HepG2 (cell line): Measurements from ENCODE around the gene OVCA2. TPM values are rescaled to one million over a fixed set of nuclear protein-coding genes. Genes with fewer than 3 reads are reported as not detected.

ENCODE experiments used
- ATAC-seq: fragments of 200-7000 bp; cut with Tn5 transposase; 3 replicates; pipeline ENCODE4 v1.9.1; 2020; ENCODE audit warnings: mild to moderate bottlenecking, moderate library complexity
- BruUV-seq: library from RNA; stranded (reverse); fragments of 400-500 nt; replicated peaks from 2 replicates; lab custom pipeline; 2021; lab: Mats Ljungman, UMichigan
- CTCF ChIA-PET: fragments of 300-600 bp; formaldehyde crosslinking; extraction: SDS; loops from one replicate; lab custom pipeline; 2021; ENCODE audit warnings: low total read pairs, inconsistent platforms, low intra/inter-chr PET ratio; lab: Yijun Ruan, JAX
- POLR2A ChIA-PET: fragments of 350-600 bp; sonication (Branson Sonifier 250); formaldehyde crosslinking; loops from one replicate; lab custom pipeline; 2020; ENCODE audit warnings: antibody characterized with exemption, inconsistent platforms; lab: Yijun Ruan, JAX
- DNase-seq: peaks from one replicate; pipeline ENCODE4 v3.0.0-alpha.2; 2015; ENCODE audit warnings: low spot score
- FAIRE-seq: peaks from 3 replicates; lab custom pipeline; 2011; peaks lifted over from hg19 to GRCh38; lab: Jason Lieb, UNC
- H2AFZ ChIP-seq: one replicate; pipeline ENCODE4 v1.6.1; 2011; ENCODE audit warnings: low read length, inconsistent platforms
- H3K27ac ChIP-seq: fragments of 300-600 bp; 3 replicates; pipeline ENCODE4 v1.8.0; 2011; ENCODE audit warnings: mixed run types, mild to moderate bottlenecking, mixed read lengths, low read length, inconsistent platforms; ENCODE audit not compliant: insufficient read depth; ENCODE audit errors: extremely low read length
- H3K27me3 ChIP-seq, 2 experiments: fragments of 200-600 bp in 1 of 2; 2 replicates in 1 of 2; 3 replicates in 1 of 2; pipeline versions ENCODE4 v1.6.0 to v1.8.0; 2011; ENCODE audit warnings: low read length in 2 of 2, mild to moderate bottlenecking in 2 of 2, moderate library complexity in 2 of 2, inconsistent platforms in 1 of 2; ENCODE audit not compliant: insufficient read depth in 2 of 2, control insufficient read depth in 1 of 2
- H3K36me3 ChIP-seq, 2 experiments: fragments of 200-600 bp in 1 of 2; replicated peaks in 1 of 2; 2 replicates in 1 of 2; 3 replicates in 1 of 2; pipeline versions ENCODE4 v1.5.1 to v1.8.0; 2011; ENCODE audit warnings: low read length in 2 of 2, inconsistent platforms in 1 of 2; ENCODE audit not compliant: insufficient read depth in 2 of 2, control insufficient read depth in 1 of 2
- H3K4me1 ChIP-seq: 2 replicates; pipeline ENCODE4 v1.5.1; 2012; ENCODE audit warnings: low read length, inconsistent platforms; ENCODE audit not compliant: insufficient read depth
- H3K4me2 ChIP-seq: 2 replicates; pipeline ENCODE4 v1.6.0; 2011; ENCODE audit warnings: low read depth, low read length, inconsistent platforms
- H3K4me3 ChIP-seq, 3 experiments: fragments of 200-600 bp in 1 of 3; sonication (generic), shearing (Covaris generic) in 1 of 3; replicated peaks in 1 of 3; 2 replicates each; pipeline ENCODE4 v1.5.1; 2011 to 2016; ENCODE audit warnings: low read length in 3 of 3, inconsistent platforms in 2 of 3, low read depth in 2 of 3, mild to moderate bottlenecking in 2 of 3, control low read depth in 1 of 3, mixed read lengths in 1 of 3; ENCODE audit not compliant: insufficient read depth in 1 of 3
- H3K79me2 ChIP-seq: one replicate; pipeline ENCODE4 v1.6.1; 2011; ENCODE audit warnings: low read length, inconsistent platforms; ENCODE audit not compliant: insufficient read depth
- H3K9ac ChIP-seq: 2 replicates; pipeline ENCODE4 v1.6.0; 2011; ENCODE audit warnings: mild to moderate bottlenecking, low read depth, low read length, inconsistent platforms; ENCODE audit not compliant: insufficient read depth
- H3K9me3 ChIP-seq: 2 replicates; pipeline ENCODE4 v1.5.1; 2012; ENCODE audit warnings: mild to moderate bottlenecking, low read length
- H4K20me1 ChIP-seq: 2 replicates; pipeline ENCODE4 v1.6.0; 2011; ENCODE audit warnings: inconsistent platforms, mild to moderate bottlenecking, low read length, moderate library complexity; ENCODE audit not compliant: insufficient read depth
- GMEB1 ChIP-seq: sonication (generic); formaldehyde crosslinking; IDR thresholded peaks from 2 replicates; pipeline ENCODE4 v1.5.1; 2020; ENCODE audit warnings: missing genetic modification reagents, mild to moderate bottlenecking, borderline replicate concordance
- HMGA1 ChIP-seq: sonication (generic); formaldehyde crosslinking; conservative IDR thresholded peaks from 2 replicates; pipeline ENCODE4 v1.4.0; 2020; ENCODE audit warnings: missing genetic modification reagents
- HNF4G ChIP-seq, 2 experiments: sonication (generic) in 1 of 2; formaldehyde crosslinking in 1 of 2; IDR thresholded peaks; 2 replicates each; pipeline versions ENCODE4 v1.4.0 to v1.6.1; 2011 to 2020; ENCODE audit warnings: borderline replicate concordance in 2 of 2, low read depth in 2 of 2, mild to moderate bottlenecking in 2 of 2, low read length in 1 of 2, missing genetic modification reagents in 1 of 2, moderate library complexity in 1 of 2
- NFIB ChIP-seq: sonication (generic); formaldehyde crosslinking; IDR thresholded peaks from 2 replicates; pipeline ENCODE4 v1.9.0; 2021; ENCODE audit warnings: missing genetic modification reagents, mild to moderate bottlenecking, borderline replicate concordance
- TBX2 ChIP-seq: sonication (generic); formaldehyde crosslinking; IDR thresholded peaks from 2 replicates; pipeline ENCODE4 v1.5.0; 2020; ENCODE audit warnings: missing genetic modification reagents, mild to moderate bottlenecking, borderline replicate concordance
- XBP1 ChIP-seq: sonication (generic); formaldehyde crosslinking; IDR thresholded peaks from 2 replicates; pipeline ENCODE4 v1.5.0; 2020; ENCODE audit warnings: missing genetic modification reagents
- ZBTB7B ChIP-seq: sonication (generic); formaldehyde crosslinking; IDR thresholded peaks from 2 replicates; pipeline ENCODE4 v1.4.0; 2020; ENCODE audit warnings: missing genetic modification reagents
- ZFAT ChIP-seq: sonication (generic); formaldehyde crosslinking; conservative IDR thresholded peaks from 2 replicates; pipeline ENCODE4 v1.8.1; 2023; ENCODE audit warnings: missing genetic modification reagents, inconsistent platforms
- ZFYVE20 ChIP-seq: sonication (generic); formaldehyde crosslinking; IDR thresholded peaks from 2 replicates; pipeline ENCODE4 v1.8.0; 2023; ENCODE audit warnings: low read depth, mild to moderate bottlenecking, moderate library complexity, missing genetic modification reagents, borderline replicate concordance
- ZNF318 ChIP-seq: sonication (generic); formaldehyde crosslinking; IDR thresholded peaks from 2 replicates; pipeline ENCODE4 v1.4.0; 2020; ENCODE audit warnings: mild to moderate bottlenecking, missing genetic modification reagents
- ZNF326 ChIP-seq: sonication (generic); formaldehyde crosslinking; IDR thresholded peaks from 2 replicates; pipeline ENCODE4 v1.4.0; 2020; ENCODE audit warnings: missing genetic modification reagents, borderline replicate concordance
- ZNF710 ChIP-seq: sonication (generic); formaldehyde crosslinking; IDR thresholded peaks from 2 replicates; pipeline ENCODE4 v1.5.0; 2020; ENCODE audit warnings: mild to moderate bottlenecking, missing genetic modification reagents, borderline replicate concordance
- ZSCAN31 ChIP-seq: sonication (generic); formaldehyde crosslinking; IDR thresholded peaks from 2 replicates; pipeline ENCODE4 v1.5.0; 2020; ENCODE audit warnings: low read depth, mild to moderate bottlenecking, missing genetic modification reagents
- WGBS: methylation state at CpG from one replicate; pipeline ENCODE4 v1.1.6; 2017; ENCODE audit warnings: low lambda C conversion rate; 5-methylcytosine and 5-hydroxymethylcytosine counted together
- in situ Hi-C: cut with HindIII; loops from 2 replicates; pipeline ENCODE4 v1.10.0; 2017; ENCODE audit warnings: low pct_unique_long_range_greater_than_20kb; ENCODE audit not compliant: extremely low pct_ligation_motif_present
- intact Hi-C: fragments of 100-400 bp; cut with micrococcal nuclease; formaldehyde crosslinking; loops from one replicate; pipeline ENCODE4 v1.10.0; 2022; ENCODE audit not compliant: unreplicated experiment
- polyA plus RNA-seq, 8 experiments: library from polyadenylated mRNA; depleted of rRNA in 3 of 8; stranded (reverse) in 7 of 8; unstranded in 1 of 8; fragments of >200 nt; fragmentation: Illumina TruSeq in 4 of 8; extraction: Trizol in 4 of 8; gene quantifications; 2 replicates each; pipeline versions ENCODE4 v1.2.1 to v1.2.3, GENCODE V29; 2011 to 2016; ENCODE audit warnings: low read depth in 4 of 8, missing spikeins in 1 of 8, mixed read lengths in 1 of 8; ENCODE audit not compliant: insufficient read depth in 1 of 8
- total RNA-seq, 5 experiments: library from RNA; depleted of rRNA; stranded (reverse); fragments of >200 nt; fragmentation: Illumina TruSeq; extraction: Trizol; gene quantifications; 2 replicates each; pipeline ENCODE4 v1.2.3, GENCODE V29; 2016; ENCODE audit warnings: low read depth in 1 of 5

Gene OVCA2
- total and polyA plus RNA-seq, 2 of the 13 experiments (the other 11 are each of a cell fraction or from before 2014, with no cell fraction given), result 23.7 to 28.2 TPM

GRCh38 chr17:2085648-2085949 is 43.8 kb downstream of the OVCA2 start:
- Histone ChIP-seq H2AFZ (no peak overlapping the region), H3K4me2 (no peak overlapping the region), H3K9me3 (no peaks in the 10 kb centered on the region), H3K4me1 (peaks cover 32% of the 10 kb centered on the region), H3K36me3 (peaks cover 3 to 25% of the 10 kb centered on the region in 2 experiments; a peak in 4 of 5 replicates), H3K79me2 (no peaks in the 10 kb centered on the region), H3K27me3 (no peaks in the 10 kb centered on the region), H3K4me3 (no peak overlapping the region), H4K20me1 (no peaks in the 10 kb centered on the region), H3K27ac (no peak overlapping the region), H3K9ac (no peak overlapping the region)
- intact Hi-C loops, result no loop called here
- BruUV-seq, result no TSS peak
- in situ Hi-C loops, result no loop called here
- ATAC-seq, result no peak
- ChIA-PET CTCF (no interaction called here), POLR2A (no interaction called here)
- no peak for FAIRE-seq
- DNase-seq, result no peak
- WGBS, result 89% methylated on average over 5 of the region's 5 CpGs
- no peak for TF ChIP-seq HNF4G (IDR thresholded peaks at IDR 0.05; ENCODE audit: borderline replicate concordance, low read depth, low read length)
- no peak for TF ChIP-seq HNF4G (CRISPR knock-in tag; IDR thresholded peaks at IDR 0.05; ENCODE audit: borderline replicate concordance, low read depth)
- no peak for TF ChIP-seq ZNF318 (CRISPR knock-in tag)
- no peak for TF ChIP-seq ZSCAN31 (CRISPR knock-in tag)
- TF ChIP-seq ZBTB7B (CRISPR knock-in tag), result no peak
- TF ChIP-seq NFIB (CRISPR knock-in tag), result no peak
- TF ChIP-seq HMGA1, result no peak
- TF ChIP-seq TBX2 (CRISPR knock-in tag), result no peak
- TF ChIP-seq GMEB1 (CRISPR knock-in tag), result no peak
- no peak for TF ChIP-seq ZFYVE20 (CRISPR knock-in tag)
- no peak for TF ChIP-seq ZFAT (CRISPR knock-in tag)
- TF ChIP-seq XBP1, result no peak
- TF ChIP-seq ZNF710 (CRISPR knock-in tag), result no peak
- no peak for TF ChIP-seq ZNF326 (CRISPR knock-in tag)
